HG03520 (cell line): ENCODE measurements around the gene ARMH2.

ENCODE experiments used
- ATAC-seq: cut with Tn5 transposase; IDR thresholded peaks from one replicate; pipeline ENCODE4 v1.9.1; 2021; ENCODE audit warnings: mild to moderate bottlenecking, moderate library complexity; ENCODE audit not compliant: unreplicated experiment

The ARMH2 gene

GRCh38 chr6:24798740-24799540 lies at the start of gene ARMH2:
Gene ARMH2 (minus strand): TSS chr6:24798917. CDS start chr6:24798857, 60 bp downstream.
- ATAC-seq = no peak

- no peak for ATAC-seq
Measured at GRCh38 chr6:24848461-24848860, 49.7 kb upstream of the ARMH2 start.

GRCh38 chr6:24847402-24847801 lies 48.7 kb upstream of the ARMH2 start:
- ATAC-seq = no peak

GRCh38 chr6:24845578-24845977 lies 46.9 kb upstream of the ARMH2 start:
- no peak for ATAC-seq

- no peak for ATAC-seq
Measured at GRCh38 chr6:24844903-24845302, 46.2 kb upstream of the ARMH2 start.

- ATAC-seq = no peak
Measured at GRCh38 chr6:24844061-24844460, 45.3 kb upstream of the ARMH2 start.

GRCh38 chr6:24840187-24840586 lies 41.5 kb upstream of the ARMH2 start:
- no peak for ATAC-seq

- ATAC-seq = no peak
Measured at GRCh38 chr6:24838994-24839393, 40.3 kb upstream of the ARMH2 start.

GRCh38 chr6:24838081-24838480 lies 39.4 kb upstream of the ARMH2 start:
- no peak for ATAC-seq

- ATAC-seq = no peak
Measured at GRCh38 chr6:24836109-24836508, 37.4 kb upstream of the ARMH2 start.

- ATAC-seq = no peak
Measured at GRCh38 chr6:24833711-24834386, 35.1 kb upstream of the ARMH2 start.

GRCh38 chr6:24832794-24833193 lies 34.1 kb upstream of the ARMH2 start:
- ATAC-seq = no peak

- ATAC-seq = no peak
Measured at GRCh38 chr6:24831771-24832716, 33.3 kb upstream of the ARMH2 start.

GRCh38 chr6:24829657-24830056 lies 30.9 kb upstream of the ARMH2 start:
- no peak for ATAC-seq

- no peak for ATAC-seq
Measured at GRCh38 chr6:24827970-24828369, 29.3 kb upstream of the ARMH2 start.

GRCh38 chr6:24827162-24827561 lies 28.4 kb upstream of the ARMH2 start:
- ATAC-seq = no peak

GRCh38 chr6:24825130-24825630 lies 26.5 kb upstream of the ARMH2 start:
- ATAC-seq = no peak

- ATAC-seq = no peak
Measured at GRCh38 chr6:24824142-24824938, 25.6 kb upstream of the ARMH2 start.

- ATAC-seq = no peak
Measured at GRCh38 chr6:24823185-24823584, 24.5 kb upstream of the ARMH2 start.

GRCh38 chr6:24822696-24823095 lies 24.0 kb upstream of the ARMH2 start:
- no peak for ATAC-seq
